ENCODE measurements around the gene GAB2.
"Not testable (repeated sequence)": the region's sequence is repeated elsewhere in the genome, so short reads cannot be mapped to it uniquely, and the experiment has no call there.

Gene GAB2

GRCh38 chr11:78237293-78238046, 180.2 kb downstream of the GAB2 start:
- peak in 1 of 2 experiments; percentile 31 for DNase-seq

GRCh38 chr11:78234006-78234405, 183.6 kb downstream of the GAB2 start:
- DNase-seq: no peak

GRCh38 chr11:78233046-78233445, 184.6 kb downstream of the GAB2 start:
- DNase-seq: not testable (repeated sequence)

GRCh38 chr11:78231962-78232501, 185.6 kb downstream of the GAB2 start:
- DNase-seq: no peak

GRCh38 chr11:78230161-78230877, 187.3 kb downstream of the GAB2 start:
- no peak for DNase-seq

- no peak for DNase-seq
These were observed 188.5 kb downstream of the GAB2 start for GRCh38 chr11:78229106-78229505.

GRCh38 chr11:78228467-78228866, 189.2 kb downstream of the GAB2 start:
- peak; percentile 88 to 93 for DNase-seq

- no peak for DNase-seq
These were observed 189.7 kb downstream of the GAB2 start for GRCh38 chr11:78227921-78228320.

GRCh38 chr11:78226684-78227680, 190.6 kb downstream of the GAB2 start:
- no peak for DNase-seq

- no peak for DNase-seq
These were observed 192.7 kb downstream of the GAB2 start for GRCh38 chr11:78224906-78225420.

- DNase-seq: no peak
These were observed 193.1 kb downstream of the GAB2 start for GRCh38 chr11:78224506-78224905.

- no peak for DNase-seq
These were observed 194.2 kb downstream of the GAB2 start for GRCh38 chr11:78223320-78223954.

- not testable (repeated sequence) for DNase-seq
These were observed 194.9 kb downstream of the GAB2 start for GRCh38 chr11:78222726-78223125.

GRCh38 chr11:78221396-78222315, 196.0 kb downstream of the GAB2 start:
- no peak for DNase-seq

- DNase-seq: no peak
These were observed 197.1 kb downstream of the GAB2 start for GRCh38 chr11:78220218-78221157.

GRCh38 chr11:78219493-78220217, 198.0 kb downstream of the GAB2 start:
- DNase-seq: no peak

- no peak for DNase-seq
These were observed 198.7 kb downstream of the GAB2 start for GRCh38 chr11:78218707-78219492.
